ENCODE data around the gene KMT2D. TPM values are rescaled to one million over a fixed set of nuclear protein-coding genes. Genes with fewer than 3 reads are reported as not detected.
A peak's percentile ranks its signal among the peaks of the same experiment; 100 is the strongest.

The KMT2D gene
- total RNA-seq, 2 donors from 2014 or later = 44.1 to 47.4 TPM

DNA sequence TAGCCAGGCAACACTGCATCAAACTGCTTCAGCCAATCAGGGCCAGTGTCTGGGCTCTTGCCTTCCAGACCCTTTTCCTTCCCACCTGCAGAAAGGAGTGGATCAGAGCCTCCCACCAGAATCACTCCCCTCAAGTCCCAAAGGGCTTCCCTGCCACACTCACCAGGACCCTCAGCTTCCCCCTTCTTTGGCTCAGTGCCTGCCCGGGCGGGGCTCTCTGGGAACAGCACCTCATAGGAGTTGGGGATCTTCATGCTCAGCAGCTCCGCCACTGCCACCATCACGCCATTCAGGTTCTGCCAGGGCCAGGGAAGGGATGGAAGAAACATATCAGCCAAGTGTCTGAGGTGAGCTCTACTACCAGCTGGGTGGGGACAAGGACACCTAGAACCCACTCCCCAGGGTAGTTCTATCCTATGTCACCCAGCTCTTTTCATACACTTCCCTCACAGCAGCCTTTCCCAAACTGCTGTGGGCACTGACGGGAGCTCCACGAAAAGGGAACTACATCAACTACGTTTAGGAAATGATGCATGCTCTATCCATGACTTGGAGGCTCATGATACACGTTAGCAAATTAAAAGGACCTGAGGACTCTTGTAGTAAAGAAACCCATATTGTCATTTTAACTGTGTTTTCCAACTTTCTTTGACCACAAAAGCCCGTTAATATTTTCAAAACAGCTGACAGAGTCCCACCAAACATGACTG, 32.6 kb downstream of the KMT2D start:
- DNase-seq = no peak
- no peak for ATAC-seq
- intact Hi-C loops (cut with DNase I) = no loop called here

GRCh38 chr12:49026678-49027480, 33.7 kb downstream of the KMT2D start:
- ATAC-seq (no peak), DNase-seq (no peak)

DNA sequence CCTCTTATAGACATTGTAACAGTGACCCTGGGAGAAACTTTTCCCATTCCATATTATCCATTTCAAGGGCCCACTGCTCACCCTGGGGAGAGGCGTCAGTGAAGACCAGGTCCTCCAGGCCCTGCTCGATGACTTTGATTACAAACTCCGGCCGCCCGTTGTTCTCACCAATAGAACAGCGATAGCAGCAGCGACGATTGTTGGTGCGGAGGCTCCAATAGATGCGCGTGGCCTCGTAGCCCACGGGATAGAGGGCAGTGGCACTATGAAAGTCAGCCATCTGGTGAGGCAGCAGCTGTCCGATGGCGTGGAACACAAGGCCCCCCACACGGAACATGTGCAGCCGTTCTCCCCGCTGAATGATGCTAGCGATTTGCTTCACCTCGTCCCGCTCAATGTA, 34.5 kb downstream of the KMT2D start:
- DNase-seq = no peak
- intact Hi-C loops (cut with DNase I) = no loop called here
- no peak for ATAC-seq

More at GRCh38 chr12:49026678-49027480, 33.7 kb downstream of the KMT2D start:
- intact Hi-C loops (cut with DNase I) = no loop called here

DNA sequence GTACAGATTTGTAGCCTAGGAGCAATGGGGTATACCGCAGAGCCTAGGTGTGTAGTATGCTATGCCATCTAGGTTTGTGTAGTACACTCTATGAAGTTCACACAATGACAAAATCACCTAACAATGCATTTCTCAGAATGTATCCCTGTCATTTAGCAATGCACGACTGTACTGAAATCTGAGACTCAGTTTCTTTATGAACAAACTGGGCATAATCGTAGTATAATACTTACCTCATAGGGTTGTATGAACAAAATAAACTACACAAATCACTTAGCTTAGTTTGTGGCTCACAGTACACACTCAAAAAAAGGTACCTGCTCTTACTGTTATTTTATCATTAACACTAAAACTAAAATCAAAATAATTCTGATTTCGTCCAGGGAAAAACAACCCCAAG, 35.1 kb downstream of the KMT2D start:
- DNase-seq = no peak
- ATAC-seq = no peak
- intact Hi-C loops (cut with DNase I) = no loop called here

GRCh38 chr12:49024543-49024942, 36.1 kb downstream of the KMT2D start:
- no peak for ATAC-seq
- intact Hi-C loops (cut with DNase I) = no loop called here
- no peak for DNase-seq

DNA sequence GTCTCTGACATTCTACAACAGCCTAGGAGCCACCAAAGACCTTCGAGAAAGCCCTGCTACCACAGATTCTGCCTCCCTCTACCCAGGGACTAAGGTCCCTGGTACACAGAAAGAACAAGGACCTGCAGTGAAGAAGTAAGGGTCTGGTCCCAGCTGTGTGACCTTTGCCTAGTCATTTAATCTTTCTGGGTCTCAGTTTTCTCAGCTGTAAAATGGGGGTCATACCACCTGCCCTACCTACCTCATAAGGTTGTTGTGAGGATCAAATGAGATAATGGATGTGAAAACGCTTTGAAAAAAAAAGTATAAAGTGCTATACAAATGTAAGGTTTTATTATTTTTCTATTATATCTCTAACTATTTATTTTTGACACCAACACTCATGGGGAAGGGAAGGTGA, 36.8 kb downstream of the KMT2D start:
- ATAC-seq (no peak), DNase-seq (no peak)
- intact Hi-C loops (cut with DNase I) = no loop called here

DNA sequence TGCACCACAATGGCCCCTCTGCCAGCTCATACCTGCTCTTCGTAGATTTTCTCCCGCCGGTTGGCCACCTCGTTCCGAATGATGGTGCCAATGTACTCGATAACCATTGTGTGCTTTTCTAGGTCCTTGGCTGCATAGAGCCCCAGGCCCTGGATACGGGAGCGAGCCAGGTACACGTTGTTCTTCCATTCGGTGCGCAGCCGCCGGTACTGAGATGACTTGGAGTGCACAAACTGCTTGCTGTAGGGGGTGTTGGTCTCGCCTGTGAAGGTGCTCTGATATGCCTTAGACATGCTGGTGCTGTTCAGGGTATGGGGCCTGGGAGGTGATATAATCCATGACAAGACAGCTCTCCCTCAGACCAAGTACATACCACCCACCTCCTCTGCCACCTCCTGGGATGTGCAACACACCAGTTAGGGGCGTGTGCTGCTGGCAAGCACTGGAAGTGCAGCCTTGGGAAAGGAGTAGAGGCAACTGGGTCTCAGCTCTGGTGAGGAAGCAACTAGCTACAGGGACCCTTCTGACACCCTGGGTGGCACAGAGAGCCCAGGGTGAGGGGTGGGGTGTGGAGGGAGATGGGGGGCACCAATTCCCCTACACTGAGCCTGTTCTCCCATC, 37.9 kb downstream of the KMT2D start:
- intact Hi-C loops (cut with DNase I) = no loop called here
- DNase-seq (no peak), ATAC-seq (no peak)

GRCh38 chr12:49021292-49021915, 39.2 kb downstream of the KMT2D start:
- ATAC-seq = no peak
- intact Hi-C loops (cut with DNase I) = no loop called here
- DNase-seq = no peak

GRCh38 chr12:49020441-49020840, 40.2 kb downstream of the KMT2D start:
- DNase-seq (no peak), ATAC-seq (no peak)
- intact Hi-C loops (cut with DNase I) = no loop called here

GRCh38 chr12:49019443-49020324, 40.9 kb downstream of the KMT2D start:
- intact Hi-C loops (cut with DNase I) = no loop called here
- ATAC-seq (peak in 1 of 2 donors; percentile 3), DNase-seq (no peak)

DNA sequence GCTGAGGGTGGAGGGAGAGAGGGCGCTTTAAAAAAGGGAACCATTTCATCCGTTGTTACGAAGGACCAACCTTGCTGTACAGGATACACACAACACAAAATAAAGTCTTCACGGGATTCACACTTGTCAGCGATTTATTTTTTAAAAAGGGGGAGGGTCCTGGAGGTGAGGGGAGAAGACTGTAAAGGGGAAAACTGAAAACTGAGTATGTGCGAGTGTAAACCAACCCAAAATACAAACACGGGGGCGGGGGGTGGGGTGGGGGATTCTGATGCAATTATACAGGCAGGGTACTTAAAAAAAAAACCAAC, 41.5 kb downstream of the KMT2D start:
- peak in 1 of 2 donors; percentile 13 for ATAC-seq
- intact Hi-C loops (cut with DNase I) = no loop called here
- no peak for DNase-seq

DNA sequence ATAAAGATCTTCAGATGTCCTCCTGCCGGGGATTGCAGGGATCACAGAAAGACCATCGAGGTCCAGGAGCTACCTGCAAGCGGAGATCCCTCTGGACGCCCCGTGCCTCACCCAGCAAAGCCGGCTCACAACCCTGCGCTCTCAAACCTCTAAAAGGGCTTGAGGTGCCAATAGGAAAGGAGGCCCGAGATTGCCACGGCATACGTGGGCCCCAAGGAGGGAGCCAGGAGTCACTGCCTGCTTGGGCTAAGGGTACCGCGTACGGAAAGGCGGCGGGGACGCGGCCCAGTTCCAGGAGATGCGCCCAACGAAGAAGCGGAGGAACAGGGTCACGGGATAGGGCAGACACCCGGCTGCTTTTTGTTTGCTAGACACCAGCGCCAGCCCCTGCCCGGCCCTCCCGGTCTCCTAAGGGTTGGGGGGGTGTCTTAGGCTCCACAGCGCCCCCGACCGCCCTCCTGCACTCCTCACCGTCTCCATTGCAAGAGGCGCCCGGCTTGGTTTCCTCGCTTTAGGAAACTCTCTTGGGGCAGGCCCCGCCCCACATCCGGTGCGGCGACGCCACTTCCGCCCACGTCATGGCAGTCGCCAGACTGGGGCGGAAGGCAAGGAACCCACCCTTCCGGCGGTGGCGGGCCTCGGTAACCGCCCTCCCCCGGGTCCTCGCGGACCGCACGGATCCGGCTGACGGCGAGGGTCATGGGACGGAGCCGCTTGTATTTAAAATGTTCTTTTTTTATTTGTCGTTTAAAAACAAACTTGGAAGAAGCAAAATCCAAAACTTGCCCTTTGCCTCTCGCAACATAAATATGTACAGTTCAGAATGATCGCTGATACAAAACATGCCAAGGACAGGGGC, 42.1 kb downstream of the KMT2D start, which contains the start of gene PRKAG1:
Gene PRKAG1 (minus strand): TSS at position 516 of the 859 bp plus-strand sequence. CDS start 36 bp downstream, at position 480.
- intact Hi-C loops (cut with DNase I) = no loop called here
- peak; percentile 95 to 96 for ATAC-seq
- DNase-seq = peak; percentile 97

DNA sequence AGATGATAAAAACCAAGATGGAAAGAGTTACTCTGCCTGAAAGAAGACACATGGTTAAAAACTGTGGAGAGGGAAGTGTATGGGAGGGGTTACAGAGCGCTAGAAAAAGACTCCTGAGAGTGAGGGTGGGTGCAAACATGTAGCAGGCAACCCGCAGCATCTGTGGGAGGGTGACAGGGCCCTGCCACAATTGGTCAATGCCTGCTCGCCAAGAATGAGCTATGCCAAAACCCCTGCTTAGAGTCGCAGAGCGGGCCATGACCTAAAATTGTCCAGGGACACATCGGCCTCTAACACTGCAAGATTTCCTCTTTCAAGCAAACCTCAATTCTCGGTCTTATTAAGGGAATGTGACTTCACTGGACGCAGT, 42.7 kb downstream of the KMT2D start:
- DNase-seq (no peak), ATAC-seq (peak; percentile 45 to 64)
- intact Hi-C loops (cut with DNase I) = no loop called here

GRCh38 chr12:49015196-49015595, 45.4 kb downstream of the KMT2D start:
- no peak for DNase-seq
- no peak for ATAC-seq
- intact Hi-C loops (cut with DNase I) = no loop called here

DNA sequence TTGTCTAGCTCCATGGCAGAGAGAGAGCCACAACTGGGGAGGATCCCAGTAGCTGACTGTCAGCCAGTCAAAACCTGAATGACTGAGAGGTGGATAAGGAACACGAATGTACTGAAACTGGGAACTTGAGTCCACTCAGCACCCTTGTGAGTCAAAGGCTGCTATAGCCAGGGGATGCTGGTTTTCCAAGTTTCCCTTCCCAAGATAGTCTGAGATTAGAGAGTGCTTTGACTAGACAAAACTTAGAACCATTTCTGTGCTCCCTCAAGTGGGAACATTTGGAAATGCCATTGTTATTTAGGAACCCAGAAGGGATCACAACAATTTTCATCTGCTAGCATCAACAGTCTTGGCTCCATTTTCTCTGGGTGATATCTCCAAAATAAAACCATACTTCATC, 46.0 kb downstream of the KMT2D start:
- intact Hi-C loops (cut with DNase I) = no loop called here
- DNase-seq (no peak), ATAC-seq (no peak)

DNA sequence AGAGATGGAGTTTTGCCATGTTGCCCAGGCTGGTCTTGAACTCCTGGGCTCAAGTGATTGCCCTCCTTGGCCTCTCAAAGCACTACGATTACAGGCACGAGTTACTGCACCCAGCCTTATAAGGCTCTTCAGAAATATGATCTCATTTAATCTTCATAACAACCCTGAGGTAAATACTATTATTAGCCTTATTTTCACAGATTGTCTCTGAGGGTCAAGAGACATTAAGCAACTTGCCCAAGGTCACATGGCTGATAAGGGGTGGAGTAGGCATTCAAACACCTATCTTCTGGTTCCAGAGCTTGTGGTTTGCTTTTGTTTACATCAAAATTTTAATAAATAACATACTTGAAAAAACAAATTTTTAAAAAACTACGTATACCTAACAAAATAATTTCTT, 47.2 kb downstream of the KMT2D start:
- no peak for ATAC-seq
- intact Hi-C loops (cut with DNase I) = no loop called here
- DNase-seq = no peak

- ATAC-seq (no peak), DNase-seq (no peak)
- intact Hi-C loops (cut with DNase I) = no loop called here
Measured at GRCh38 chr12:49012739-49013138, 47.9 kb downstream of the KMT2D start.

Data from left cardiac atrium (tissue), 4 donors.